Hepatocyte (in vitro differentiated cells): Measurements from ENCODE around the gene OTULINL.

Source experiments
- CTCF ChIP-seq: fragments of 200-600 bp; sonication (generic); IDR thresholded peaks from 2 replicates; pipeline ENCODE4 v1.5.1; 2016; ENCODE audit warnings: antibody characterized with exemption, mild to moderate bottlenecking; ENCODE audit not compliant: poor library complexity
- EZH2phosphoT487 ChIP-seq: fragments of 200-600 bp; sonication (generic); IDR thresholded peaks from one replicate; pipeline ENCODE4 v1.6.1; 2018; ENCODE audit warnings: antibody characterized with exemption, mild to moderate bottlenecking, low read depth, moderate library complexity; ENCODE audit not compliant: unreplicated experiment, severe bottlenecking

- TF ChIP-seq CTCF (no peak), EZH2phosphoT487 (no peak)
Observed at GRCh38 chr5:14572385-14572784, 9.2 kb upstream of the OTULINL start.
